ENCODE data around the gene ACE2. TPM values are rescaled to one million over a fixed set of nuclear protein-coding genes. Genes with fewer than 3 reads are reported as not detected.

ACE2 gene
- total and polyA plus RNA-seq, 2 of the 8 experiments (the other 6 are each of a cell fraction or from before 2014, with no cell fraction given), result 0.06 TPM; not detected in 1

DNA sequence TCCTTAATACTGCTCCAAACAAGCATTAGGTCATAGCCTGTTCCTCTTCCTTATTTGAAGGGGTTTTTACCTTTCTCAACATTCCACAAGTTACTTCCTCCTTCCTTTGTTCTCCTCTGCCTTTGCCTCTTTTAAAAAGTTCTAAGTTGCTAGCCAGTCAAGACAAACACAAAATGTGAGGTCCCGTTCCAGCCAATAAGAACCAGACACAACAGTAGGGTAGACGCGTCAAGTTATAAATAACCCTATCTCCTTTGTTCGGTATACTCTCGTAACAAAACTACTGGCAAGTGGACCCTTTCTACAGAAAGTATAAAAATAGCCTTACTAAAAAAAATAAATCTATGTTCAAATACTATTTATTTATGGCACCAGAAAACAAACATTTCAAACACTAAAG is 6.3 kb upstream of the ACE2 start:
- CTCF ChIA-PET (ENCODE audit: partially characterized antibody), result no interaction called here
- H3K18ac ChIP-seq (ENCODE audit: extremely low read depth, low read length), result no peak overlapping the region
- no peak for TF ChIP-seq RAD21 (IDR thresholded peaks at IDR 0.05 in 1 of 2, conservative IDR thresholded peaks at IDR 0.05 in 1 of 2; ENCODE audit: low read depth in 2 of 2, low read length in 2 of 2)
- TF ChIP-seq CREB1 (IDR thresholded peaks at IDR 0.05), result no peak
- no peak for TF ChIP-seq SP4 (IDR thresholded peaks at IDR 0.05; ENCODE audit: low read length)
- no peak for TF ChIP-seq CBX8 (IDR thresholded peaks at IDR 0.05; ENCODE audit: borderline replicate concordance, low read depth, low read length)
- TF ChIP-seq MAFK (IDR thresholded peaks at IDR 0.05; ENCODE audit: low read depth, low read length), result no peak
- no peak for TF ChIP-seq EGR1 (IDR thresholded peaks at IDR 0.05; ENCODE audit: borderline replicate concordance, low read depth, low read length)
- TF ChIP-seq TAF1 (IDR thresholded peaks at IDR 0.05; ENCODE audit: low read depth, low read length), result no peak
- TF ChIP-seq TAF7 (optimal IDR thresholded peaks at IDR 0.05; ENCODE audit: borderline replicate concordance, low read depth, low read length), result no peak
- no peak for TF ChIP-seq HDAC6 (IDR thresholded peaks at IDR 0.05; ENCODE audit: low read depth, low read length)
- TF ChIP-seq TBP (IDR thresholded peaks at IDR 0.05; ENCODE audit: low read depth, low read length), result no peak
- TF ChIP-seq CBX5 (IDR thresholded peaks at IDR 0.05; ENCODE audit: low read depth, low read length), result no peak
- TF ChIP-seq, protein P1, sequence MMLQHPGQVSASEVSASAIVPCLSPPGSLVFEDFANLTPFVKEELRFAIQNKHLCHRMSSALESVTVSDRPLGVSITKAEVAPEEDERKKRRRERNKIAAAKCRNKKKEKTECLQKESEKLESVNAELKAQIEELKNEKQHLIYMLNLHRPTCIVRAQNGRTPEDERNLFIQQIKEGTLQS (IDR thresholded peaks at IDR 0.05; ENCODE audit: insufficient read depth, low read depth, low read length), result no peak
- no peak for TF ChIP-seq ZNF274 (IDR thresholded peaks at IDR 0.05; ENCODE audit: borderline replicate concordance, extremely low read depth, low read length)
- no peak for TF ChIP-seq NRF1 (IDR thresholded peaks at IDR 0.05; ENCODE audit: low read depth, low read length)
- no peak for TF ChIP-seq CEBPB (IDR thresholded peaks at IDR 0.05; ENCODE audit: low read depth, low read length)

More for the DNA sequence above, 6.3 kb upstream of the ACE2 start:
- Histone ChIP-seq H4K5ac (ENCODE audit: insufficient read length, low read depth, low read length) (no peak overlapping the region), H3K27ac (ENCODE audit: low read depth, low read length) (no peak overlapping the region), H2BK15ac (ENCODE audit: low read length) (no peak overlapping the region), H3K79me2 (ENCODE audit: control insufficient read depth in 1 of 2, insufficient read depth in 2 of 2, low read length in 2 of 2) (no peaks in the 10 kb centered on the region), H2BK12ac (ENCODE audit: low read depth, low read length) (no peak overlapping the region), H2BK120ac (replicated peaks; ENCODE audit: low read depth, low read length) (no peak overlapping the region), H3K9me3 (ENCODE audit: insufficient read depth in 2 of 2, low read depth in 1 of 2, low read length in 1 of 2) (no peaks in the 10 kb centered on the region), H3K23me2 (ENCODE audit: low read depth, low read length) (no peaks in the 10 kb centered on the region), H2AK5ac (ENCODE audit: low read depth, low read length) (no peak overlapping the region), H4K20me1 (replicated peaks in 1 of 2; ENCODE audit: control insufficient read depth in 1 of 2, insufficient read depth in 2 of 2, low read length in 2 of 2) (no peaks in the 10 kb centered on the region), H3K23ac (ENCODE audit: insufficient read length) (no peak overlapping the region), H3K4me2 (ENCODE audit: insufficient read depth in 1 of 2, low read depth in 2 of 2, low read length in 2 of 2) (no peak overlapping the region), H3K14ac (ENCODE audit: insufficient read length) (no peak overlapping the region), H2BK20ac (ENCODE audit: low read length) (no peak overlapping the region), H3K36me3 (ENCODE audit: control insufficient read depth in 2 of 4, insufficient read depth in 4 of 4, low read length in 3 of 4) (no peaks in the 10 kb centered on the region), H3K4me3 (ENCODE audit: extremely low read depth in 1 of 4, insufficient read depth in 2 of 4, low read depth in 3 of 4, low read length in 4 of 4) (no peak overlapping the region), H3K79me1 (ENCODE audit: low read depth, low read length) (no peaks in the 10 kb centered on the region), H3K4ac (replicated peaks; ENCODE audit: insufficient read length, low read depth, low read length) (no peak overlapping the region), H2AFZ (ENCODE audit: low read length) (no peak overlapping the region), H3K9ac (replicated peaks in 1 of 4; ENCODE audit: extremely low read depth in 1 of 4, low read depth in 3 of 4, low read length in 3 of 4) (no peak overlapping the region), H3K4me1 (replicated peaks in 1 of 4; ENCODE audit: control insufficient read depth in 3 of 4, insufficient read depth in 4 of 4, low read length in 3 of 4) (no peaks in the 10 kb centered on the region), H3K56ac (replicated peaks; ENCODE audit: insufficient read length, low read depth, low read length) (no peak overlapping the region), H4K91ac (replicated peaks; ENCODE audit: insufficient read length, low read length) (no peak overlapping the region), H2BK5ac (ENCODE audit: low read depth, low read length) (no peak overlapping the region), H4K8ac (ENCODE audit: extremely low read depth, insufficient read depth, low read length) (no peak overlapping the region), H3K27me3 (replicated peaks in 1 of 4; ENCODE audit: control insufficient read depth in 3 of 4, extremely low read depth in 1 of 4, insufficient read depth in 3 of 4, low read length in 3 of 4) (no peaks in the 10 kb centered on the region)
- WGBS, 2 experiments (ENCODE audit: extremely low coverage in 1 of 2, insufficient coverage in 1 of 2, insufficient read length in 1 of 2, insufficient replicate concordance in 2 of 2, low coverage in 1 of 2, low lambda C conversion rate in 2 of 2, missing lambda C conversion rate in 1 of 2), result 92% methylated on average over 5 of the region's 5 CpGs; no CpG with 5 or more reads in 1 of the 2 experiments
- FAIRE-seq, result no peak
- DNase-seq (ENCODE audit: low read depth in 1 of 2, low spot score in 2 of 2), result no peak
- POLR2A ChIA-PET (ENCODE audit: partially characterized antibody), result no interaction called here
